ENCODE data around the gene TLDC2.
"Not testable (repeated sequence)": the region's sequence is repeated elsewhere in the genome, so short reads cannot be mapped to it uniquely, and the experiment has no call there.

The TLDC2 gene

GRCh38 chr20:36905566-36905965 lies 29.6 kb downstream of the TLDC2 start:
- in situ Hi-C loops (cut with HindIII; ENCODE audit: low sequenced_read_pairs): not testable (repeated sequence)

GRCh38 chr20:36906086-36906485 lies 30.1 kb downstream of the TLDC2 start:
- in situ Hi-C loops (cut with HindIII; ENCODE audit: low sequenced_read_pairs): not testable (repeated sequence)

- in situ Hi-C loops (cut with HindIII; ENCODE audit: low sequenced_read_pairs): no loop called here
These were observed 32.7 kb downstream of the TLDC2 start for GRCh38 chr20:36908603-36909002.

- in situ Hi-C loops (cut with HindIII; ENCODE audit: low sequenced_read_pairs): no loop called here
These were observed 40.3 kb downstream of the TLDC2 start for GRCh38 chr20:36916199-36916598.

GRCh38 chr20:36917240-36917639 lies 41.3 kb downstream of the TLDC2 start:
- in situ Hi-C loops (cut with HindIII; ENCODE audit: low sequenced_read_pairs): no loop called here

GRCh38 chr20:36917943-36918342 lies 42.0 kb downstream of the TLDC2 start:
- in situ Hi-C loops (cut with HindIII; ENCODE audit: low sequenced_read_pairs): no loop called here

GRCh38 chr20:36919715-36920333 lies 43.9 kb downstream of the TLDC2 start:
- in situ Hi-C loops (cut with HindIII; ENCODE audit: low sequenced_read_pairs): no loop called here

- in situ Hi-C loops (cut with HindIII; ENCODE audit: low sequenced_read_pairs): no loop called here
These were observed 44.4 kb downstream of the TLDC2 start for GRCh38 chr20:36920334-36920730.

- in situ Hi-C loops (cut with HindIII; ENCODE audit: low sequenced_read_pairs): no loop called here
These were observed 48.5 kb downstream of the TLDC2 start for GRCh38 chr20:36924167-36925045.

- in situ Hi-C loops (cut with HindIII; ENCODE audit: low sequenced_read_pairs): no loop called here
These were observed 49.3 kb downstream of the TLDC2 start for GRCh38 chr20:36925234-36925633.

GRCh38 chr20:36926653-36927200 lies 50.8 kb downstream of the TLDC2 start:
- in situ Hi-C loops (cut with HindIII; ENCODE audit: low sequenced_read_pairs): no loop called here

GRCh38 chr20:36927704-36928103 lies 51.8 kb downstream of the TLDC2 start:
- in situ Hi-C loops (cut with HindIII; ENCODE audit: low sequenced_read_pairs): no loop called here

GRCh38 chr20:36929290-36929689 lies 53.4 kb downstream of the TLDC2 start:
- in situ Hi-C loops (cut with HindIII; ENCODE audit: low sequenced_read_pairs): no loop called here

- in situ Hi-C loops (cut with HindIII; ENCODE audit: low sequenced_read_pairs): no loop called here
These were observed 53.8 kb downstream of the TLDC2 start for GRCh38 chr20:36929691-36930090.

GRCh38 chr20:36932067-36932466 lies 56.1 kb downstream of the TLDC2 start:
- in situ Hi-C loops (cut with HindIII; ENCODE audit: low sequenced_read_pairs): not testable (repeated sequence)

- in situ Hi-C loops (cut with HindIII; ENCODE audit: low sequenced_read_pairs): no loop called here
These were observed 56.8 kb downstream of the TLDC2 start for GRCh38 chr20:36932476-36933426.

GRCh38 chr20:36933571-36933970 lies 57.6 kb downstream of the TLDC2 start:
- in situ Hi-C loops (cut with HindIII; ENCODE audit: low sequenced_read_pairs): not testable (repeated sequence)

- in situ Hi-C loops (cut with HindIII; ENCODE audit: low sequenced_read_pairs): no loop called here
These were observed 60.4 kb downstream of the TLDC2 start for GRCh38 chr20:36936341-36936740.

GRCh38 chr20:36936761-36937401 lies 60.9 kb downstream of the TLDC2 start:
- in situ Hi-C loops (cut with HindIII; ENCODE audit: low sequenced_read_pairs): not testable (repeated sequence)

- in situ Hi-C loops (cut with HindIII; ENCODE audit: low sequenced_read_pairs): no loop called here
These were observed 61.4 kb downstream of the TLDC2 start for GRCh38 chr20:36937402-36937770.
